Measurements from ENCODE around the gene ULK4.
A peak's percentile ranks its signal among the peaks of the same experiment; 100 is the strongest.

DNA sequence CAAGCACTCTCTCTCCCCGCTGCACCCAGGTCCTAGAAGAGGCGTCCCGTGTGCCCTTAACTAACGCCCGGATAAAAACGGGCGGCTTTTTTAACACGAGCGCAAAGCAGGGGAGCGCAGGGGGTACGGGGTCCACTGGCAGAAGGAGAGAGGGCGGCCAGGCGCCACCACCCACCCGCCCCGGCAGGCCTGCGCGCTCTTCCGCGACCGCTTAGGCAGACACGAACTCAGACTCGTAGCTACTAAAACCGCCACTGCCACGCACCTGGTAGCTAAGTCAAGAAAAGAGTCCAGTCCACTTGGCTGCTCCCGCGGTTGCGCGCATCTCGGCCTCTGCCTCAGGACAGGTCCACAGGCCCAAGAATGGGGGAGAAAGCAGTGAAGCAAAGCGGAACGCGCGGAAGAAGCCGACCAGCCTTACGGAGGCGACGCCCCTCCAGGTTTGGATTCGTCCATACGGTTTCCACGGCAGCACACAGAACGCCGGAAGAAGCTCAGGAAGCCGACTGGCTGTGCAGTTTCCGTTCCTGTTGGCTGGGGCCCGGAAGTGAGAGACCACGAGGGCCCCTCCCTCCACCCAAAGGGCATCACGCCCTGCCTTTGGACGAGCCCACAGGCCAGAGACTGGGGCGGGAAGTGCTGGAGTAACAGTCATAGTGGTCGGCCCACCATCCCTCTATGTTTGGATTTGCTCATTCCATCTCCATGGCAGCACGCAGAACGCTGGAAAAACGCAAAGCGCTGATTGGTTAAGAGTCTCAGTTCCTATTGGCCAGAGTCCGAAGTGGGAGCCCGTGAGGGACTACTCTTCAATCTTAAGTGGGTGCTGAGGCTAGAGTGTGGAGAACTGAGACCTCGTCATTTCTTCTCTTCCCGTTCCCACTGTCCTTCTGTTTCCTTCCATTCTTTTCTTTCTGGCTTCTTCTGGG is at the start of gene ULK4:
- peak; percentile 71 for TF ChIP-seq SPI1 (IDR thresholded peaks at IDR 0.05; ENCODE audit: borderline replicate concordance, low read depth, low read length)
- TF ChIP-seq HIVEP1 (CRISPR knock-in tag; IDR thresholded peaks at IDR 0.05), result no peak; the same call in 1 of the 2 replicates
- TF ChIP-seq IRF9 (tag; IDR thresholded peaks at IDR 0.05), result no peak

All from K562 (cell line).